Measurements from ENCODE around the gene EXOSC5. TPM values are rescaled to one million over a fixed set of nuclear protein-coding genes. Genes with fewer than 3 reads are reported as not detected.

EXOSC5 gene
- total RNA-seq: 10 to 100 TPM in 1 of 2 donors, 1 to 10 TPM in 1; 4.3 to 22.8 TPM

- H3K27ac ChIP-seq: peak within 1 kb of the TSS; percentile 85 to 95 (median 93)
- TF ChIP-seq CTCF (IDR thresholded peaks at IDR 0.05): no peak
- peak in 2 of 3 donors; percentile 57 to 61 for TF ChIP-seq POLR2A (IDR thresholded peaks at IDR 0.05)
- no peaks in the 10 kb centered on the region for H3K9me3 ChIP-seq
- WGBS, 2 donors: 0% methylated on average over 18 to 50 of the region's 50 CpGs
- H3K27me3 ChIP-seq: no peaks in the 10 kb centered on the region
- intact Hi-C loops (cut with DNase I): no loop called here
- ATAC-seq: peak; percentile 99
- H3K4me1 ChIP-seq: peaks cover 26% of the 10 kb centered on the region
- H3K36me3 ChIP-seq (replicated peaks in 1 of 2; ENCODE audit: insufficient read depth in 1 of 2, low read depth in 2 of 2): no peaks in the 10 kb centered on the region
- DNase-seq: peak; percentile 100
- H3K4me3 ChIP-seq: peak within 1 kb of the TSS; percentile 96 to 97
Observed at GRCh38 chr19:41397086-41398049, at the start of gene EXOSC5, which contains the start of gene BCKDHA. TSS of gene EXOSC5 (minus strand) at chr19:41397359. CDS start at chr19:41397328, 31 bp downstream. TSS of gene BCKDHA (plus strand) at chr19:41397818. CDS start at chr19:41397828, 10 bp downstream.

GRCh38 chr19:41445575-41445974, 48.4 kb upstream of the EXOSC5 start:
- intact Hi-C loops (cut with DNase I): no loop called here
- WGBS, 2 donors: 29 to 43% methylated on average over 5 of the region's 5 CpGs

GRCh38 chr19:41443813-41444455, 46.8 kb upstream of the EXOSC5 start:
- no peak for ATAC-seq
- H3K27me3 ChIP-seq: peaks cover 0 to 8% of the 10 kb centered on the region in 2 donors
- TF ChIP-seq POLR2A (IDR thresholded peaks at IDR 0.05): no peak
- no peak for TF ChIP-seq CTCF (IDR thresholded peaks at IDR 0.05)
- H3K27ac ChIP-seq: no peak overlapping the region
- DNase-seq: no peak
- peaks cover 5% of the 10 kb centered on the region for H3K4me1 ChIP-seq
- no peaks in the 10 kb centered on the region for H3K9me3 ChIP-seq
- WGBS, 2 donors: 44 to 64% methylated on average over 6 of the region's 6 CpGs
- H3K4me3 ChIP-seq: no peak overlapping the region
- intact Hi-C loops (cut with DNase I): no loop called here
- no peaks in the 10 kb centered on the region for H3K36me3 ChIP-seq (replicated peaks in 1 of 2; ENCODE audit: insufficient read depth in 1 of 2, low read depth in 2 of 2)

More at GRCh38 chr19:41445575-41445974, 48.4 kb upstream of the EXOSC5 start:
- no peak for TF ChIP-seq CTCF (IDR thresholded peaks at IDR 0.05)
- no peak for TF ChIP-seq POLR2A (IDR thresholded peaks at IDR 0.05)
- no peak overlapping the region for H3K4me3 ChIP-seq
- H3K27me3 ChIP-seq: peaks cover 0 to 8% of the 10 kb centered on the region in 2 donors
- peaks cover 7% of the 10 kb centered on the region for H3K4me1 ChIP-seq
- H3K27ac ChIP-seq: no peak overlapping the region
- no peak for DNase-seq
- no peaks in the 10 kb centered on the region for H3K9me3 ChIP-seq
- no peak for ATAC-seq
- no peaks in the 10 kb centered on the region for H3K36me3 ChIP-seq (replicated peaks in 1 of 2; ENCODE audit: insufficient read depth in 1 of 2, low read depth in 2 of 2)

- ATAC-seq (no peak), DNase-seq (no peak)
- no peaks in the 10 kb centered on the region for H3K36me3 ChIP-seq (replicated peaks in 1 of 2; ENCODE audit: insufficient read depth in 1 of 2, low read depth in 2 of 2)
- H3K27me3 ChIP-seq: peaks cover 0 to 5% of the 10 kb centered on the region in 2 donors
- intact Hi-C loops (cut with DNase I): no loop called here
- TF ChIP-seq CTCF (IDR thresholded peaks at IDR 0.05) (no peak), POLR2A (IDR thresholded peaks at IDR 0.05) (no peak)
- H3K4me3 ChIP-seq: no peak within 1 kb of the TSS
- no peaks in the 10 kb centered on the region for H3K9me3 ChIP-seq
- 54 to 60% methylated on average over 5 to 7 of the region's 7 CpGs for WGBS, 2 donors
- H3K4me1 ChIP-seq: peaks cover 7% of the 10 kb centered on the region
- no peak within 1 kb of the TSS for H3K27ac ChIP-seq
Observed at GRCh38 chr19:41442473-41443355, 45.6 kb upstream of the EXOSC5 start, which contains the start of gene ERICH4. TSS of gene ERICH4 (plus strand) at chr19:41443156. CDS start at chr19:41443170, 14 bp downstream.

All from body of pancreas (tissue), 4 donors.